HepG2 (cell line): ENCODE results near the gene PRM3. TPM values are rescaled to one million over a fixed set of nuclear protein-coding genes. Genes with fewer than 3 reads are reported as not detected.

Source experiments
- ATF7 ChIP-seq, 2 experiments: fragments of 450-650 bp in 1 of 2; sonication (generic) in 1 of 2; formaldehyde crosslinking in 1 of 2; IDR thresholded peaks; 2 replicates each; pipeline versions ENCODE4 v1.4.0 to v1.6.1; 2016 to 2020; ENCODE audit warnings: antibody characterized with exemption in 1 of 2, mild to moderate bottlenecking in 1 of 2, missing genetic modification reagents in 1 of 2
- KLF6 ChIP-seq: IDR thresholded peaks from 2 replicates; pipeline ENCODE4 v1.8.0; 2016; ENCODE audit warnings: missing biosample characterization, missing genetic modification reagents
- NFIC ChIP-seq: IDR thresholded peaks from 2 replicates; pipeline ENCODE4 v1.6.1; 2012; ENCODE audit warnings: mild to moderate bottlenecking, low read length, inconsistent platforms
- TAF1 ChIP-seq: sonication (generic); formaldehyde crosslinking; IDR thresholded peaks from 2 replicates; pipeline ENCODE4 v1.4.0; 2020; ENCODE audit warnings: missing genetic modification reagents
- TCF7L2 ChIP-seq: IDR thresholded peaks from 2 replicates; pipeline ENCODE4 v1.6.1; 2011; ENCODE audit warnings: mild to moderate bottlenecking, low read depth, low read length, moderate library complexity
- ZFP36 ChIP-seq: fragments of 150-350 bp; IDR thresholded peaks from 2 replicates; pipeline ENCODE4 v1.6.1; 2018; ENCODE audit warnings: borderline replicate concordance, low read length, low read depth; ENCODE audit not compliant: partially characterized antibody
- ZNF460 ChIP-seq: sonication (generic); formaldehyde crosslinking; IDR thresholded peaks from 2 replicates; pipeline ENCODE4 v1.5.1; 2020; ENCODE audit warnings: missing genetic modification reagents, mild to moderate bottlenecking, borderline replicate concordance
- ZNF567 ChIP-seq: sonication (generic); formaldehyde crosslinking; IDR thresholded peaks from 2 replicates; pipeline ENCODE4 v1.8.1; 2023; ENCODE audit warnings: mild to moderate bottlenecking, missing genetic modification reagents, borderline replicate concordance
- polyA plus RNA-seq, 8 experiments: library from polyadenylated mRNA; depleted of rRNA in 3 of 8; stranded (reverse) in 7 of 8; unstranded in 1 of 8; fragments of >200 nt; fragmentation: Illumina TruSeq in 4 of 8; extraction: Trizol in 4 of 8; gene quantifications; 2 replicates each; pipeline versions ENCODE4 v1.2.1 to v1.2.3, GENCODE V29; 2011 to 2016; ENCODE audit warnings: low read depth in 4 of 8, missing spikeins in 1 of 8, mixed read lengths in 1 of 8; ENCODE audit not compliant: insufficient read depth in 1 of 8
- total RNA-seq, 5 experiments: library from RNA; depleted of rRNA; stranded (reverse); fragments of >200 nt; fragmentation: Illumina TruSeq; extraction: Trizol; gene quantifications; 2 replicates each; pipeline ENCODE4 v1.2.3, GENCODE V29; 2016; ENCODE audit warnings: low read depth in 1 of 5
- TF ChIP-seq, protein P1 (sequence below): sonication (generic); formaldehyde crosslinking; IDR thresholded peaks from 2 replicates; pipeline ENCODE4 v1.4.0; 2020; ENCODE audit warnings: mild to moderate bottlenecking, missing genetic modification reagents
- TF ChIP-seq, protein P2 (sequence below): sonication (generic); formaldehyde crosslinking; IDR thresholded peaks from 2 replicates; pipeline ENCODE4 v1.5.0; 2020; ENCODE audit warnings: mild to moderate bottlenecking, missing genetic modification reagents, borderline replicate concordance

The PRM3 gene
- total and polyA plus RNA-seq, 2 of the 13 experiments (the other 11 are each of a cell fraction or from before 2014, with no cell fraction given), result not detected

DNA sequence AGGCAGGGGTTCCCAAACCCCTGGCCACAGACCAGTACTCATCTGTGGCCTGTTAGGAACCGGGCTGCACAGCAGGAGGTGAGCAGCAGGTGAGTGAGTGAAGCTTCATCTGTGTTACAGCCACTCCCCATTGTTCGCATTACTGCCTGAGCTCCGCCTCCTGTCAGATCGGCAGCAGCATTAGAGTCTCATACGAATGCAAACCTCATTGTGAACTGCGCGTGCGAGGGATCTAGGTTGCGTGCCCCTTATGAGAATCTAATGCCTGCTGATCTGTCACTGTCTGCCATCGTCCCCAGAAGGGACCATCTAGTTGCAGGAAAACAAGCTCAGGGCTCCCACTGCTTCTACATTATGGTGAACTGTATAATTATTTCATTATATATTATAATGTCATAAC, 46.7 kb upstream of the PRM3 start (continued):
- TF ChIP-seq ATF7 (IDR thresholded peaks at IDR 0.05), result no peak
- no peak for TF ChIP-seq ATF7 (CRISPR knock-in tag; IDR thresholded peaks at IDR 0.05)
- no peak for TF ChIP-seq ZNF567 (CRISPR knock-in tag)
- TF ChIP-seq, protein P1, sequence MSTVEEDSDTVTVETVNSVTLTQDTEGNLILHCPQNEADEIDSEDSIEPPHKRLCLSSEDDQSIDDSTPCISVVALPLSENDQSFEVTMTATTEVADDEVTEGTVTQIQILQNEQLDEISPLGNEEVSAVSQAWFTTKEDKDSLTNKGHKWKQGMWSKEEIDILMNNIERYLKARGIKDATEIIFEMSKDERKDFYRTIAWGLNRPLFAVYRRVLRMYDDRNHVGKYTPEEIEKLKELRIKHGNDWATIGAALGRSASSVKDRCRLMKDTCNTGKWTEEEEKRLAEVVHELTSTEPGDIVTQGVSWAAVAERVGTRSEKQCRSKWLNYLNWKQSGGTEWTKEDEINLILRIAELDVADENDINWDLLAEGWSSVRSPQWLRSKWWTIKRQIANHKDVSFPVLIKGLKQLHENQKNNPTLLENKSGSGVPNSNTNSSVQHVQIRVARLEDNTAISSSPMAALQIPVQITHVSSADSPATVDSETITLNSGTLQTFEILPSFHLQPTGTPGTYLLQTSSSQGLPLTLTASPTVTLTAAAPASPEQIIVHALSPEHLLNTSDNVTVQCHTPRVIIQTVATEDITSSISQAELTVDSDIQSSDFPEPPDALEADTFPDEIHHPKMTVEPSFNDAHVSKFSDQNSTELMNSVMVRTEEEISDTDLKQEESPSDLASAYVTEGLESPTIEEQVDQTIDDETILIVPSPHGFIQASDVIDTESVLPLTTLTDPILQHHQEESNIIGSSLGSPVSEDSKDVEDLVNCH, result no peak
- TF ChIP-seq, protein P2, sequence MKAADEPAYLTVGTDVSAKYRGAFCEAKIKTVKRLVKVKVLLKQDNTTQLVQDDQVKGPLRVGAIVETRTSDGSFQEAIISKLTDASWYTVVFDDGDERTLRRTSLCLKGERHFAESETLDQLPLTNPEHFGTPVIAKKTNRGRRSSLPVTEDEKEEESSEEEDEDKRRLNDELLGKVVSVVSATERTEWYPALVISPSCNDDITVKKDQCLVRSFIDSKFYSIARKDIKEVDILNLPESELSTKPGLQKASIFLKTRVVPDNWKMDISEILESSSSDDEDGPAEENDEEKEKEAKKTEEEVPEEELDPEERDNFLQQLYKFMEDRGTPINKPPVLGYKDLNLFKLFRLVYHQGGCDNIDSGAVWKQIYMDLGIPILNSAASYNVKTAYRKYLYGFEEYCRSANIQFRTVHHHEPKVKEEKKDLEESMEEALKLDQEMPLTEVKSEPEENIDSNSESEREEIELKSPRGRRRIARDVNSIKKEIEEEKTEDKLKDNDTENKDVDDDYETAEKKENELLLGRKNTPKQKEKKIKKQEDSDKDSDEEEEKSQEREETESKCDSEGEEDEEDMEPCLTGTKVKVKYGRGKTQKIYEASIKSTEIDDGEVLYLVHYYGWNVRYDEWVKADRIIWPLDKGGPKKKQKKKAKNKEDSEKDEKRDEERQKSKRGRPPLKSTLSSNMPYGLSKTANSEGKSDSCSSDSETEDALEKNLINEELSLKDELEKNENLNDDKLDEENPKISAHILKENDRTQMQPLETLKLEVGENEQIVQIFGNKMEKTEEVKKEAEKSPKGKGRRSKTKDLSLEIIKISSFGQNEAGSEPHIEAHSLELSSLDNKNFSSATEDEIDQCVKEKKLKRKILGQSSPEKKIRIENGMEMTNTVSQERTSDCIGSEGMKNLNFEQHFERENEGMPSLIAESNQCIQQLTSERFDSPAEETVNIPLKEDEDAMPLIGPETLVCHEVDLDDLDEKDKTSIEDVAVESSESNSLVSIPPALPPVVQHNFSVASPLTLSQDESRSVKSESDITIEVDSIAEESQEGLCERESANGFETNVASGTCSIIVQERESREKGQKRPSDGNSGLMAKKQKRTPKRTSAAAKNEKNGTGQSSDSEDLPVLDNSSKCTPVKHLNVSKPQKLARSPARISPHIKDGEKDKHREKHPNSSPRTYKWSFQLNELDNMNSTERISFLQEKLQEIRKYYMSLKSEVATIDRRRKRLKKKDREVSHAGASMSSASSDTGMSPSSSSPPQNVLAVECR (CRISPR knock-in tag), result no peak
- TF ChIP-seq KLF6 (CRISPR knock-in tag), result no peak
- no peak for TF ChIP-seq TAF1 (CRISPR knock-in tag)
- no peak for TF ChIP-seq NFIC
- TF ChIP-seq ZNF460 (CRISPR knock-in tag), result no peak
- TF ChIP-seq ZFP36, result no peak
- no peak for TF ChIP-seq TCF7L2
